ENCODE data around the gene KSR2. TPM values are rescaled to one million over a fixed set of nuclear protein-coding genes. Genes with fewer than 3 reads are reported as not detected.

KSR2 gene
- total and polyA plus RNA-seq, 10 of the 15 experiments (the other 5 are each of a cell fraction or from before 2014, with no cell fraction given) = under 0.01 to 1.5 (median 0.01) TPM; not detected in 3

GRCh38 chr12:117507548-117507947 lies 461.2 kb downstream of the KSR2 start:
- no peaks in the 10 kb centered on the region for H3K36me3 ChIP-seq (ENCODE audit: control insufficient read depth in 2 of 2, insufficient read depth in 2 of 2, low read length in 1 of 2)
- ChIA-PET SMC1A (ENCODE audit: uncharacterized antibody, unreplicated experiment) (no interaction called here), CTCF (no interaction called here), POLR2A (no interaction called here), RAD21 (ENCODE audit: unreplicated experiment) (no interaction called here)
- TF ChIP-seq BRCA1 (IDR thresholded peaks at IDR 0.05; ENCODE audit: low read depth, low read length) (no peak), ASH2L (IDR thresholded peaks at IDR 0.05; ENCODE audit: borderline replicate concordance, low read depth) (no peak), MTA2 (IDR thresholded peaks at IDR 0.05; ENCODE audit: low read depth) (no peak), ZZZ3 (IDR thresholded peaks at IDR 0.05; ENCODE audit: control insufficient read depth, insufficient read length, low read depth) (no peak), CHD1 (IDR thresholded peaks at IDR 0.05; ENCODE audit: low read depth, low read length) (no peak), SIN3A (IDR thresholded peaks at IDR 0.05; ENCODE audit: low read depth, low read length) (no peak), RB1 (IDR thresholded peaks at IDR 0.05; ENCODE audit: borderline replicate concordance) (no peak), YY1 (IDR thresholded peaks at IDR 0.05; ENCODE audit: low read depth, low read length) (no peak), GATAD2B (conservative IDR thresholded peaks at IDR 0.05; ENCODE audit: low read depth) (no peak), MLLT1 (IDR thresholded peaks at IDR 0.05) (no peak)
- DNase-seq (ENCODE audit: low read depth, low spot score) = no peak
- no peak for ATAC-seq
- no peak overlapping the region for H3K9ac ChIP-seq (ENCODE audit: control insufficient read depth, insufficient read depth, low read length)
- no peak overlapping the region for H3K4me2 ChIP-seq (ENCODE audit: control insufficient read depth, insufficient read depth)
- no peak overlapping the region for H2AFZ ChIP-seq (ENCODE audit: control insufficient read depth, low read depth, low read length)
- no peaks in the 10 kb centered on the region for H3K9me3 ChIP-seq (replicated peaks; ENCODE audit: control insufficient read depth, insufficient read depth, low read length)
- H3K79me2 ChIP-seq (ENCODE audit: control insufficient read depth, insufficient read depth, low read length) = no peaks in the 10 kb centered on the region
- H3K4me3 ChIP-seq = no peak overlapping the region
- no peak overlapping the region for H3K27ac ChIP-seq (ENCODE audit: control insufficient read depth, insufficient read depth)
- WGBS (ENCODE audit: insufficient coverage, insufficient replicate concordance, low lambda C conversion rate, missing lambda C conversion rate) = 8% methylated on average over 3 of the region's 3 CpGs
- H3K4me1 ChIP-seq (ENCODE audit: control insufficient read depth, insufficient read depth, low read length) = no peaks in the 10 kb centered on the region
- no peaks in the 10 kb centered on the region for H4K20me1 ChIP-seq (ENCODE audit: control insufficient read depth, insufficient read depth)
- in situ Hi-C loops (cut with MboI) (no loop called here), intact Hi-C loops (cut with micrococcal nuclease; ENCODE audit: unreplicated experiment) (no loop called here)
- FAIRE-seq = no peak
- H3K27me3 ChIP-seq (replicated peaks in 1 of 2; ENCODE audit: control insufficient read depth in 2 of 2, insufficient read depth in 2 of 2, low read length in 1 of 2) = no peaks in the 10 kb centered on the region
- BruUV-seq (replicated peaks) = no TSS peak

Data from GM12878 (cell line).